Smooth muscle cell (in vitro differentiated cells): Measurements from ENCODE around the gene PACSIN2. TPM values are rescaled to one million over a fixed set of nuclear protein-coding genes. Genes with fewer than 3 reads are reported as not detected.

ENCODE experiments used
- DNase-seq: peaks from one replicate; lab custom pipeline; 2025; ENCODE audit not compliant: unreplicated experiment; lab: John Stamatoyannopoulos, UW
- H2AFZ ChIP-seq: fragments of 200-600 bp; sonication (generic); 2 replicates; pipeline ENCODE4 v1.6.0; 2016; ENCODE audit warnings: antibody characterized with exemption, low read depth, mild to moderate bottlenecking
- H3F3A ChIP-seq: fragments of 200-600 bp; sonication (generic); 2 replicates; pipeline ENCODE4 v1.6.0; 2017; ENCODE audit warnings: antibody characterized with exemption, low read depth
- H3K27ac ChIP-seq: fragments of 200-600 bp; sonication (generic); 2 replicates; pipeline ENCODE4 v1.5.1; 2016; ENCODE audit warnings: low read depth, mild to moderate bottlenecking
- H3K27me3 ChIP-seq: fragments of 200-600 bp; sonication (generic); 2 replicates; pipeline ENCODE4 v1.6.1; 2016; ENCODE audit warnings: low read depth, mild to moderate bottlenecking
- H3K36me3 ChIP-seq: fragments of 200-600 bp; sonication (generic); 2 replicates; pipeline ENCODE4 v1.5.1; 2016; ENCODE audit warnings: low read depth
- H3K4me1 ChIP-seq: fragments of 200-600 bp; sonication (generic); 2 replicates; pipeline ENCODE4 v1.5.1; 2016; ENCODE audit warnings: low read depth
- H3K4me2 ChIP-seq: fragments of 200-600 bp; sonication (generic); 2 replicates; pipeline ENCODE4 v1.6.0; 2016; ENCODE audit warnings: mild to moderate bottlenecking
- H3K4me3 ChIP-seq: fragments of 200-600 bp; sonication (generic); 2 replicates; pipeline ENCODE4 v1.5.1; 2016; ENCODE audit warnings: mild to moderate bottlenecking
- H3K79me2 ChIP-seq: fragments of 200-600 bp; sonication (generic); 2 replicates; pipeline ENCODE4 v1.6.0; 2016; ENCODE audit warnings: low read depth, mild to moderate bottlenecking
- H3K9ac ChIP-seq: fragments of 200-600 bp; sonication (generic); 2 replicates; pipeline ENCODE4 v1.6.0; 2016; ENCODE audit warnings: low read depth
- H3K9me3 ChIP-seq: fragments of 200-600 bp; sonication (generic); replicated peaks from 2 replicates; pipeline ENCODE4 v1.5.1; 2016; ENCODE audit warnings: low read depth
- H4K20me1 ChIP-seq: fragments of 200-600 bp; sonication (generic); 2 replicates; pipeline ENCODE4 v1.6.0; 2016; ENCODE audit warnings: low read depth
- WGBS: methylation state at CpG from one replicate; pipeline ENCODE4 v1.1.7; 2016; ENCODE audit warnings: low lambda C conversion rate; 5-methylcytosine and 5-hydroxymethylcytosine counted together
- polyA plus RNA-seq: library from polyadenylated mRNA; unstranded; fragments of >200 nt; fragmentation: Nextera tagmentation; extraction: Ambion mirVana; gene quantifications from 2 replicates; pipeline ENCODE4 v1.2.1, GENCODE V29; 2016
- total RNA-seq: library from RNA; depleted of rRNA; stranded (reverse); fragments of >200 nt; gene quantifications from 2 replicates; pipeline ENCODE4 v1.2.3, GENCODE V29; 2014
- TF ChIP-seq, protein P1 (sequence below): fragments of 200-600 bp; sonication (generic); IDR thresholded peaks from 2 replicates; pipeline ENCODE4 v1.5.1; 2017; ENCODE audit warnings: borderline replicate concordance, mild to moderate bottlenecking, antibody characterized with exemption; ENCODE audit not compliant: insufficient read depth, poor library complexity, severe bottlenecking

PACSIN2 gene
- total and polyA plus RNA-seq, 2 experiments from 2014 or later: 34.7 to 41.1 TPM

- Histone ChIP-seq H3F3A (peaks cover 4% of the 10 kb centered on the region), H3K27ac (peak overlapping the region; percentile 98), H2AFZ (no peak overlapping the region), H3K4me1 (peaks cover 7% of the 10 kb centered on the region), H4K20me1 (peaks cover 55% of the 10 kb centered on the region), H3K4me2 (peak overlapping the region; percentile 98), H3K9me3 (no peaks in the 10 kb centered on the region), H3K36me3 (no peaks in the 10 kb centered on the region), H3K79me2 (peaks cover 59% of the 10 kb centered on the region), H3K27me3 (no peaks in the 10 kb centered on the region), H3K4me3 (peak overlapping the region; percentile 95), H3K9ac (peak overlapping the region; percentile 98)
- WGBS: 55% methylated on average over 4 of the region's 4 CpGs
- TF ChIP-seq, protein P1, sequence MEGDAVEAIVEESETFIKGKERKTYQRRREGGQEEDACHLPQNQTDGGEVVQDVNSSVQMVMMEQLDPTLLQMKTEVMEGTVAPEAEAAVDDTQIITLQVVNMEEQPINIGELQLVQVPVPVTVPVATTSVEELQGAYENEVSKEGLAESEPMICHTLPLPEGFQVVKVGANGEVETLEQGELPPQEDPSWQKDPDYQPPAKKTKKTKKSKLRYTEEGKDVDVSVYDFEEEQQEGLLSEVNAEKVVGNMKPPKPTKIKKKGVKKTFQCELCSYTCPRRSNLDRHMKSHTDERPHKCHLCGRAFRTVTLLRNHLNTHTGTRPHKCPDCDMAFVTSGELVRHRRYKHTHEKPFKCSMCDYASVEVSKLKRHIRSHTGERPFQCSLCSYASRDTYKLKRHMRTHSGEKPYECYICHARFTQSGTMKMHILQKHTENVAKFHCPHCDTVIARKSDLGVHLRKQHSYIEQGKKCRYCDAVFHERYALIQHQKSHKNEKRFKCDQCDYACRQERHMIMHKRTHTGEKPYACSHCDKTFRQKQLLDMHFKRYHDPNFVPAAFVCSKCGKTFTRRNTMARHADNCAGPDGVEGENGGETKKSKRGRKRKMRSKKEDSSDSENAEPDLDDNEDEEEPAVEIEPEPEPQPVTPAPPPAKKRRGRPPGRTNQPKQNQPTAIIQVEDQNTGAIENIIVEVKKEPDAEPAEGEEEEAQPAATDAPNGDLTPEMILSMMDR: no peak
- DNase-seq: no peak
Observed at GRCh38 chr22:42855721-42856120, 159.2 kb downstream of the PACSIN2 start.

GRCh38 chr22:42855211-42855610 is 159.7 kb downstream of the PACSIN2 start:
- Histone ChIP-seq H3K4me2 (peak overlapping the region; percentile 98), H3K4me3 (peak overlapping the region; percentile 95), H3F3A (peaks cover 4% of the 10 kb centered on the region), H2AFZ (no peak overlapping the region), H3K9ac (peak overlapping the region; percentile 98), H3K27ac (peak overlapping the region; percentile 98), H3K4me1 (peaks cover 7% of the 10 kb centered on the region), H3K36me3 (no peaks in the 10 kb centered on the region), H3K79me2 (peaks cover 64% of the 10 kb centered on the region), H3K9me3 (no peaks in the 10 kb centered on the region), H3K27me3 (no peaks in the 10 kb centered on the region), H4K20me1 (peaks cover 60% of the 10 kb centered on the region)
- TF ChIP-seq, protein P1: no peak
- no peak for DNase-seq
- WGBS: 80% methylated on average over 8 of the region's 8 CpGs

- H3K4me2 ChIP-seq: no peak overlapping the region
Observed at GRCh38 chr22:42848941-42849550, 165.9 kb downstream of the PACSIN2 start.

More at GRCh38 chr22:42848941-42849550, 165.9 kb downstream of the PACSIN2 start:
- Histone ChIP-seq H4K20me1 (peaks cover 98% of the 10 kb centered on the region), H3K4me1 (no peaks in the 10 kb centered on the region), H3F3A (no peaks in the 10 kb centered on the region), H3K9me3 (no peaks in the 10 kb centered on the region), H3K36me3 (peaks cover 3% of the 10 kb centered on the region), H3K27me3 (no peaks in the 10 kb centered on the region), H3K27ac (no peak overlapping the region), H3K79me2 (peaks cover 95% of the 10 kb centered on the region), H2AFZ (no peak overlapping the region), H3K9ac (no peak overlapping the region), H3K4me3 (no peak overlapping the region)
- WGBS: 95% methylated on average over 5 of the region's 5 CpGs
- TF ChIP-seq, protein P1: no peak
- no peak for DNase-seq
